Measurements from ENCODE around the gene PTPRF.

DNA sequence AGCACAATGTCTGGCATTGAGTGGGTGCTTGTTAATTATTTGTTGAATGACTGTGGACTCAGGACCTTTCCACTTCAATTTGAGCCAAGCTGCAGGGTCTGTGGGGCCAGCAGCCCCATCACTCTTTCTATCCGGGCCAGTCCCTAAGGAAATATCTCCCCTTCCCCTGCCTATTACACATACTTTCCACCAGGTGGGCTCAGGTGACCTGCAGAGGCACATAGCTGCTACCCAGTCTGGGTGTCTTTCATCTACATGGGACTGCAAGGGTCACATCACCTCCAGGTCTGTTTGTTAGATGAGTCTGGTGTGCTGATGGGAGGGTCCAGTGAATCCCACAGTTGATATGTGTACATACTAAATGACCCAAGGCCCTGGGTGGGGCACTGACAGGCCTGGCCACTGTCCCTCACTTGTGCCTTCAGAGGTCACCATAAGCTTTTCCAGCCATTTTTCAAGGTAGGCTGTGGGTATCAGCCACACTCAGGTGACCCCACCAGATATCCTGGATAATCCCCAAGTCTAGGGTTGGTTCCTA, 59.8 kb downstream of the PTPRF start:
- TF ChIP-seq, protein P1, sequence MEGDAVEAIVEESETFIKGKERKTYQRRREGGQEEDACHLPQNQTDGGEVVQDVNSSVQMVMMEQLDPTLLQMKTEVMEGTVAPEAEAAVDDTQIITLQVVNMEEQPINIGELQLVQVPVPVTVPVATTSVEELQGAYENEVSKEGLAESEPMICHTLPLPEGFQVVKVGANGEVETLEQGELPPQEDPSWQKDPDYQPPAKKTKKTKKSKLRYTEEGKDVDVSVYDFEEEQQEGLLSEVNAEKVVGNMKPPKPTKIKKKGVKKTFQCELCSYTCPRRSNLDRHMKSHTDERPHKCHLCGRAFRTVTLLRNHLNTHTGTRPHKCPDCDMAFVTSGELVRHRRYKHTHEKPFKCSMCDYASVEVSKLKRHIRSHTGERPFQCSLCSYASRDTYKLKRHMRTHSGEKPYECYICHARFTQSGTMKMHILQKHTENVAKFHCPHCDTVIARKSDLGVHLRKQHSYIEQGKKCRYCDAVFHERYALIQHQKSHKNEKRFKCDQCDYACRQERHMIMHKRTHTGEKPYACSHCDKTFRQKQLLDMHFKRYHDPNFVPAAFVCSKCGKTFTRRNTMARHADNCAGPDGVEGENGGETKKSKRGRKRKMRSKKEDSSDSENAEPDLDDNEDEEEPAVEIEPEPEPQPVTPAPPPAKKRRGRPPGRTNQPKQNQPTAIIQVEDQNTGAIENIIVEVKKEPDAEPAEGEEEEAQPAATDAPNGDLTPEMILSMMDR (IDR thresholded peaks at IDR 0.05), result peak; percentile 30
- no peak for TF ChIP-seq EZH2 (IDR thresholded peaks at IDR 0.05)
